K562 (cell line): Measurements from ENCODE around the gene CENPA. TPM values are rescaled to one million over a fixed set of nuclear protein-coding genes. Genes with fewer than 3 reads are reported as not detected.
A peak's percentile ranks its signal among the peaks of the same experiment; 100 is the strongest.

Experiments
- ATF1 ChIP-seq, 2 experiments: fragments of 450-650 bp in 1 of 2; IDR thresholded peaks; 2 replicates each; pipeline ENCODE4 v1.6.1; 2016; ENCODE audit warnings: missing compliant biosample characterization in 1 of 2, missing genetic modification characterization in 1 of 2
- CBX2 ChIP-seq: fragments of 200-600 bp; sonication (generic); IDR thresholded peaks from one replicate; pipeline ENCODE4 v1.6.1; 2012; ENCODE audit warnings: mild to moderate bottlenecking, low read length, inconsistent platforms; ENCODE audit not compliant: insufficient read depth, poor library complexity, severe bottlenecking
- ELF4 ChIP-seq: fragments of 450-650 bp; formaldehyde crosslinking; IDR thresholded peaks from 2 replicates; pipeline ENCODE4 v1.4.0; 2022; ENCODE audit warnings: missing genetic modification characterization
- FOS ChIP-seq: IDR thresholded peaks from 3 replicates; pipeline ENCODE4 v1.6.1; 2011; ENCODE audit not compliant: insufficient read length; ENCODE audit errors: extremely low read depth
- NEUROD1 ChIP-seq: fragments of 150-350 bp; IDR thresholded peaks from 2 replicates; pipeline ENCODE4 v1.6.1; 2014; ENCODE audit warnings: borderline replicate concordance, low read length, low read depth; ENCODE audit not compliant: partially characterized antibody
- PTBP1 ChIP-seq: fragments of 200-400 bp; formaldehyde crosslinking; IDR thresholded peaks from 2 replicates; pipeline ENCODE4 v1.6.1; 2017; ENCODE audit warnings: low read depth, low read length
- RBM25 ChIP-seq: fragments of 200-400 bp; formaldehyde crosslinking; IDR thresholded peaks from 2 replicates; pipeline ENCODE4 v1.6.1; 2018; ENCODE audit warnings: low read length, low read depth, moderate library complexity; ENCODE audit not compliant: severe bottlenecking
- STAG1 ChIP-seq: sonication (generic); formaldehyde crosslinking; IDR thresholded peaks from 2 replicates; pipeline ENCODE4 v1.5.0; 2020; ENCODE audit warnings: missing genetic modification reagents, borderline replicate concordance
- TEAD4 ChIP-seq, 2 experiments: sonication (generic) in 1 of 2; formaldehyde crosslinking in 1 of 2; IDR thresholded peaks; 2 replicates each; pipeline versions ENCODE4 v1.6.1 to v1.8.0; 2012 to 2022; ENCODE audit warnings: borderline replicate concordance in 1 of 2, inconsistent platforms in 1 of 2, low read length in 1 of 2, mild to moderate bottlenecking in 1 of 2, missing genetic modification reagents in 1 of 2
- ZFX ChIP-seq: sonication (generic); formaldehyde crosslinking; IDR thresholded peaks from 2 replicates; pipeline ENCODE4 v1.8.0; 2022; ENCODE audit warnings: mild to moderate bottlenecking, missing genetic modification reagents, moderate library complexity
- ZKSCAN1 ChIP-seq: fragments of 150-350 bp; IDR thresholded peaks from 2 replicates; pipeline ENCODE4 v1.6.1; 2016; ENCODE audit warnings: low read depth, low read length
- ZNF121 ChIP-seq: sonication (generic); formaldehyde crosslinking; conservative IDR thresholded peaks from 2 replicates; pipeline ENCODE4 v1.8.0; 2022; ENCODE audit warnings: missing genetic modification reagents
- polyA plus RNA-seq, 8 experiments: library from polyadenylated mRNA; depleted of rRNA in 4 of 8; stranded (reverse) in 5 of 8; unstranded in 3 of 8; fragments of >200 nt; fragmentation: Nextera tagmentation in 2 of 8; fragmentation: Illumina TruSeq in 1 of 8; extraction: Ambion mirVana in 2 of 8; extraction: Trizol in 1 of 8; gene quantifications; 2 replicates each; pipeline versions ENCODE4 v1.2.1 to v1.2.3, GENCODE V29; 2011 to 2014; ENCODE audit warnings: inconsistent platforms in 1 of 8, missing spikeins in 1 of 8
- total RNA-seq, 7 experiments: library from RNA; depleted of rRNA in 6 of 7; stranded (reverse); fragments of >200 nt in 6 of 7; fragmentation: Illumina TruSeq in 2 of 7; extraction: Trizol in 2 of 7; gene quantifications; 2 replicates each; pipeline versions ENCODE4 v1.2.1 to v1.2.3, GENCODE V29; 2011 to 2021; ENCODE audit warnings: low replicate concordance in 1 of 7
- TF ChIP-seq, protein P1 (sequence below): fragments of 450-650 bp; conservative IDR thresholded peaks from 2 replicates; pipeline ENCODE4 v1.6.1; 2016; ENCODE audit warnings: missing genetic modification characterization, low read depth, mild to moderate bottlenecking, control low read depth, missing compliant biosample characterization
- TF ChIP-seq, protein P2 (sequence below): fragments of 150-350 bp; IDR thresholded peaks from 2 replicates; pipeline ENCODE4 v1.6.1; 2014; ENCODE audit warnings: low read depth, mild to moderate bottlenecking, low read length, borderline replicate concordance
- TF ChIP-seq, protein P3 (sequence below): sonication (generic); formaldehyde crosslinking; IDR thresholded peaks from 2 replicates; pipeline ENCODE4 v1.8.0; 2022; ENCODE audit warnings: mild to moderate bottlenecking, missing genetic modification reagents
- TF ChIP-seq, protein P4 (sequence below): fragments of 200-800 bp; sonication (Bioruptor generic); IDR thresholded peaks from 2 replicates; pipeline ENCODE4 v1.6.1; 2017; ENCODE audit warnings: missing genetic modification characterization, missing compliant biosample characterization
- TF ChIP-seq, protein P5 (sequence below): IDR thresholded peaks from 2 replicates; pipeline ENCODE4 v1.6.1; 2014; ENCODE audit warnings: antibody characterized with exemption

CENPA gene
- total and polyA plus RNA-seq, 9 of the 15 experiments (the other 6 are each of a cell fraction or from before 2014, with no cell fraction given), result 11.3 to 61.7 (median 44.7) TPM

DNA sequence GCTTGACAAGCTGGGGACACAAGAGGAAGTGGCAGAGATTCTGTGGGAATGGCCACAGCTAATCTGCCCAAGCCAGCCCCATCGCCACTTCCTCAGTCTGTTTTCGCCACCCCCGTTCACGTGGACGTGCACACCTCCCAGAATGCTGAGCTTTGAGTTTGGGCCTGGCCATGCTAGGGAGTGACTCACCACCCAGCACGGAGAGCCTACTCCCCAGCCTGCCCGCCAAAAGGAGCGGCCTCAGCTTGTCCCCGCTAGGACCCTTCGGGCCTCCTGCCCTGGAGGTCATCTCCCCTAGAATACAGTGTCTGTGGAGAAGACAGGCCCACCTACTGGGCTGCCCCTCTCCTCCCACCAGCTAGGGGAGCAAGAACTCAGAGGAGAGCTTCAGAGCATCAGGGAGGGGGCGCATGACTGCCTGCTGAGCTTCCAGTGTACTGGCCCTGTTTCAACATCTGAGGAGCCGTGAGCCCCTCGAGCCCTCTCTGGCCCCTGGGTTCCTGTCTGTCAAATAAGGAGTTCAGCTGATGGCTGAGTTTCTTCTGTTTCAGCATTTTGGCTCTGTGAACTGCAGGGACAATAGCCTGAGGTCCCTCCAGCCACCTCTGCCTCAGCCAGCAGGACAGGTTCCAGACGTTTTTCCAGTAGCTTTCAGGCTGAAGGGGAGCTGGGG is 16.6 kb upstream of the CENPA start (continued):
- TF ChIP-seq ATF1 (CRISPR knock-in tag; IDR thresholded peaks at IDR 0.05), result no peak
- peak; percentile 73; the same call in 1 of the 2 replicates for TF ChIP-seq ATF1 (tag; IDR thresholded peaks at IDR 0.05)
- TF ChIP-seq, protein P1, sequence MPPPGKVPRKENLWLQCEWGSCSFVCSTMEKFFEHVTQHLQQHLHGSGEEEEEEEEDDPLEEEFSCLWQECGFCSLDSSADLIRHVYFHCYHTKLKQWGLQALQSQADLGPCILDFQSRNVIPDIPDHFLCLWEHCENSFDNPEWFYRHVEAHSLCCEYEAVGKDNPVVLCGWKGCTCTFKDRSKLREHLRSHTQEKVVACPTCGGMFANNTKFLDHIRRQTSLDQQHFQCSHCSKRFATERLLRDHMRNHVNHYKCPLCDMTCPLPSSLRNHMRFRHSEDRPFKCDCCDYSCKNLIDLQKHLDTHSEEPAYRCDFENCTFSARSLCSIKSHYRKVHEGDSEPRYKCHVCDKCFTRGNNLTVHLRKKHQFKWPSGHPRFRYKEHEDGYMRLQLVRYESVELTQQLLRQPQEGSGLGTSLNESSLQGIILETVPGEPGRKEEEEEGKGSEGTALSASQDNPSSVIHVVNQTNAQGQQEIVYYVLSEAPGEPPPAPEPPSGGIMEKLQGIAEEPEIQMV (tag), result no peak
- peak; percentile 70 for TF ChIP-seq NEUROD1
- no peak for TF ChIP-seq CBX2
- TF ChIP-seq RBM25, result peak; percentile 68
- 0 out of 2 replicates have a peak, but pooled peaks have one; percentile 39 for TF ChIP-seq ZKSCAN1
- TF ChIP-seq, protein P2, sequence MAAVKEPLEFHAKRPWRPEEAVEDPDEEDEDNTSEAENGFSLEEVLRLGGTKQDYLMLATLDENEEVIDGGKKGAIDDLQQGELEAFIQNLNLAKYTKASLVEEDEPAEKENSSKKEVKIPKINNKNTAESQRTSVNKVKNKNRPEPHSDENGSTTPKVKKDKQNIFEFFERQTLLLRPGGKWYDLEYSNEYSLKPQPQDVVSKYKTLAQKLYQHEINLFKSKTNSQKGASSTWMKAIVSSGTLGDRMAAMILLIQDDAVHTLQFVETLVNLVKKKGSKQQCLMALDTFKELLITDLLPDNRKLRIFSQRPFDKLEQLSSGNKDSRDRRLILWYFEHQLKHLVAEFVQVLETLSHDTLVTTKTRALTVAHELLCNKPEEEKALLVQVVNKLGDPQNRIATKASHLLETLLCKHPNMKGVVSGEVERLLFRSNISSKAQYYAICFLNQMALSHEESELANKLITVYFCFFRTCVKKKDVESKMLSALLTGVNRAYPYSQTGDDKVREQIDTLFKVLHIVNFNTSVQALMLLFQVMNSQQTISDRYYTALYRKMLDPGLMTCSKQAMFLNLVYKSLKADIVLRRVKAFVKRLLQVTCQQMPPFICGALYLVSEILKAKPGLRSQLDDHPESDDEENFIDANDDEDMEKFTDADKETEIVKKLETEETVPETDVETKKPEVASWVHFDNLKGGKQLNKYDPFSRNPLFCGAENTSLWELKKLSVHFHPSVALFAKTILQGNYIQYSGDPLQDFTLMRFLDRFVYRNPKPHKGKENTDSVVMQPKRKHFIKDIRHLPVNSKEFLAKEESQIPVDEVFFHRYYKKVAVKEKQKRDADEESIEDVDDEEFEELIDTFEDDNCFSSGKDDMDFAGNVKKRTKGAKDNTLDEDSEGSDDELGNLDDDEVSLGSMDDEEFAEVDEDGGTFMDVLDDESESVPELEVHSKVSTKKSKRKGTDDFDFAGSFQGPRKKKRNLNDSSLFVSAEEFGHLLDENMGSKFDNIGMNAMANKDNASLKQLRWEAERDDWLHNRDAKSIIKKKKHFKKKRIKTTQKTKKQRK, result no peak
- peak; percentile 88 for TF ChIP-seq TEAD4 (IDR thresholded peaks at IDR 0.05; ENCODE audit: low read length)
- no peak for TF ChIP-seq TEAD4 (CRISPR knock-in tag; IDR thresholded peaks at IDR 0.05; ENCODE audit: borderline replicate concordance)
- TF ChIP-seq STAG1 (CRISPR knock-in tag), result no peak
- TF ChIP-seq, protein P3, sequence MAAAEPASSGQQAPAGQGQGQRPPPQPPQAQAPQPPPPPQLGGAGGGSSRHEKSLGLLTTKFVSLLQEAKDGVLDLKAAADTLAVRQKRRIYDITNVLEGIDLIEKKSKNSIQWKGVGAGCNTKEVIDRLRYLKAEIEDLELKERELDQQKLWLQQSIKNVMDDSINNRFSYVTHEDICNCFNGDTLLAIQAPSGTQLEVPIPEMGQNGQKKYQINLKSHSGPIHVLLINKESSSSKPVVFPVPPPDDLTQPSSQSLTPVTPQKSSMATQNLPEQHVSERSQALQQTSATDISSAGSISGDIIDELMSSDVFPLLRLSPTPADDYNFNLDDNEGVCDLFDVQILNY (CRISPR knock-in tag), result peak; percentile 92; the same call in 1 of the 2 replicates
- TF ChIP-seq, protein P4, sequence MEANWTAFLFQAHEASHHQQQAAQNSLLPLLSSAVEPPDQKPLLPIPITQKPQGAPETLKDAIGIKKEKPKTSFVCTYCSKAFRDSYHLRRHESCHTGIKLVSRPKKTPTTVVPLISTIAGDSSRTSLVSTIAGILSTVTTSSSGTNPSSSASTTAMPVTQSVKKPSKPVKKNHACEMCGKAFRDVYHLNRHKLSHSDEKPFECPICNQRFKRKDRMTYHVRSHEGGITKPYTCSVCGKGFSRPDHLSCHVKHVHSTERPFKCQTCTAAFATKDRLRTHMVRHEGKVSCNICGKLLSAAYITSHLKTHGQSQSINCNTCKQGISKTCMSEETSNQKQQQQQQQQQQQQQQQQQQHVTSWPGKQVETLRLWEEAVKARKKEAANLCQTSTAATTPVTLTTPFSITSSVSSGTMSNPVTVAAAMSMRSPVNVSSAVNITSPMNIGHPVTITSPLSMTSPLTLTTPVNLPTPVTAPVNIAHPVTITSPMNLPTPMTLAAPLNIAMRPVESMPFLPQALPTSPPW (CRISPR knock-in tag), result peak; percentile 68
- no peak for TF ChIP-seq ZNF121
- TF ChIP-seq FOS, result peak; percentile 56
- TF ChIP-seq, protein P5, sequence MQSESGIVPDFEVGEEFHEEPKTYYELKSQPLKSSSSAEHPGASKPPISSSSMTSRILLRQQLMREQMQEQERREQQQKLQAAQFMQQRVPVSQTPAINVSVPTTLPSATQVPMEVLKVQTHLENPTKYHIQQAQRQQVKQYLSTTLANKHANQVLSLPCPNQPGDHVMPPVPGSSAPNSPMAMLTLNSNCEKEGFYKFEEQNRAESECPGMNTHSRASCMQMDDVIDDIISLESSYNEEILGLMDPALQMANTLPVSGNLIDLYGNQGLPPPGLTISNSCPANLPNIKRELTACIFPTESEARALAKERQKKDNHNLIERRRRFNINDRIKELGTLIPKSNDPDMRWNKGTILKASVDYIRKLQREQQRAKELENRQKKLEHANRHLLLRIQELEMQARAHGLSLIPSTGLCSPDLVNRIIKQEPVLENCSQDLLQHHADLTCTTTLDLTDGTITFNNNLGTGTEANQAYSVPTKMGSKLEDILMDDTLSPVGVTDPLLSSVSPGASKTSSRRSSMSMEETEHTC, result peak; percentile 92
- TF ChIP-seq PTBP1, result 0 out of 2 replicates have a peak, but pooled peaks have one; percentile 42
- TF ChIP-seq ZFX, result peak; percentile 85
- TF ChIP-seq ELF4 (CRISPR knock-in tag), result no peak
